Neural cell (in vitro differentiated cells): ENCODE data around the gene PROCA1.

ENCODE experiments used
- CTCF ChIP-seq: fragments of 450-650 bp; IDR thresholded peaks from 2 replicates; pipeline ENCODE4 v1.5.1; 2014; ENCODE audit warnings: antibody characterized with exemption, mild to moderate bottlenecking, moderate library complexity; ENCODE audit not compliant: poor library complexity, severe bottlenecking
- POLR2AphosphoS5 ChIP-seq: IDR thresholded peaks from 2 replicates; pipeline ENCODE4 v1.6.1; 2012
- RAD21 ChIP-seq: fragments of 450-650 bp; conservative IDR thresholded peaks from 2 replicates; pipeline ENCODE4 v1.6.1; 2014; ENCODE audit warnings: antibody characterized with exemption, mild to moderate bottlenecking, moderate library complexity

- no peak for TF ChIP-seq CTCF
- TF ChIP-seq POLR2AphosphoS5: peak; percentile 70
- no peak for TF ChIP-seq RAD21
These were observed 16.9 kb upstream of the PROCA1 start, which contains the start of gene NEK8 for GRCh38 chr17:28728364-28729200.
